KMS-11 (cell line): Measurements from ENCODE around the gene FPR3.
A peak's percentile ranks its signal among the peaks of the same experiment; 100 is the strongest.
"Not testable (repeated sequence)": the region's sequence is repeated elsewhere in the genome, so short reads cannot be mapped to it uniquely, and the experiment has no call there.

Source experiments
- H2AFZ ChIP-seq: fragments of 200-600 bp; sonication (generic); 2 replicates; pipeline ENCODE4 v1.6.1; 2016; ENCODE audit warnings: antibody characterized with exemption, mixed run types, low read depth
- H3K27ac ChIP-seq: fragments of 200-600 bp; sonication (generic); 2 replicates; pipeline ENCODE4 v1.6.1; 2016; ENCODE audit warnings: mild to moderate bottlenecking, mixed run types
- H3K27me3 ChIP-seq: fragments of 200-600 bp; sonication (generic); 2 replicates; pipeline ENCODE4 v1.6.1; 2017; ENCODE audit warnings: mild to moderate bottlenecking, low read depth, mixed run types, moderate library complexity; ENCODE audit not compliant: insufficient read depth
- H3K36me3 ChIP-seq: fragments of 200-600 bp; sonication (generic); 2 replicates; pipeline ENCODE4 v1.6.1; 2017; ENCODE audit warnings: mild to moderate bottlenecking, mixed run types; ENCODE audit not compliant: insufficient read depth
- H3K4me1 ChIP-seq: fragments of 200-600 bp; sonication (generic); 2 replicates; pipeline ENCODE4 v1.6.1; 2016; ENCODE audit warnings: mild to moderate bottlenecking, low read depth, mixed run types; ENCODE audit not compliant: poor library complexity, severe bottlenecking
- H3K4me2 ChIP-seq: fragments of 200-600 bp; sonication (generic); 2 replicates; pipeline ENCODE4 v1.7.0; 2016; ENCODE audit warnings: mild to moderate bottlenecking, mixed run types
- H3K4me3 ChIP-seq: fragments of 200-600 bp; sonication (generic); IDR thresholded peaks from 2 replicates; pipeline ENCODE4 v1.6.1; 2017; ENCODE audit warnings: low read depth, low read length, mixed read lengths; ENCODE audit not compliant: insufficient read depth
- H3K79me2 ChIP-seq: fragments of 200-600 bp; sonication (generic); 2 replicates; pipeline ENCODE4 v1.6.1; 2016; ENCODE audit warnings: low read depth, mixed run types; ENCODE audit not compliant: insufficient read depth
- H3K9ac ChIP-seq: fragments of 200-600 bp; sonication (generic); 2 replicates; pipeline ENCODE4 v1.6.1; 2016; ENCODE audit warnings: mild to moderate bottlenecking, mixed run types
- H4K20me1 ChIP-seq: fragments of 200-600 bp; sonication (generic); 2 replicates; pipeline ENCODE4 v1.6.1; 2016; ENCODE audit warnings: mild to moderate bottlenecking, mixed run types; ENCODE audit not compliant: insufficient read depth
- TF ChIP-seq, protein P1 (sequence below): fragments of 200-600 bp; sonication (generic); conservative IDR thresholded peaks from 2 replicates; pipeline ENCODE4 v1.6.1; 2017; ENCODE audit warnings: low read depth, mild to moderate bottlenecking, antibody characterized with exemption, low read length, moderate library complexity, mixed read lengths

The FPR3 gene

DNA sequence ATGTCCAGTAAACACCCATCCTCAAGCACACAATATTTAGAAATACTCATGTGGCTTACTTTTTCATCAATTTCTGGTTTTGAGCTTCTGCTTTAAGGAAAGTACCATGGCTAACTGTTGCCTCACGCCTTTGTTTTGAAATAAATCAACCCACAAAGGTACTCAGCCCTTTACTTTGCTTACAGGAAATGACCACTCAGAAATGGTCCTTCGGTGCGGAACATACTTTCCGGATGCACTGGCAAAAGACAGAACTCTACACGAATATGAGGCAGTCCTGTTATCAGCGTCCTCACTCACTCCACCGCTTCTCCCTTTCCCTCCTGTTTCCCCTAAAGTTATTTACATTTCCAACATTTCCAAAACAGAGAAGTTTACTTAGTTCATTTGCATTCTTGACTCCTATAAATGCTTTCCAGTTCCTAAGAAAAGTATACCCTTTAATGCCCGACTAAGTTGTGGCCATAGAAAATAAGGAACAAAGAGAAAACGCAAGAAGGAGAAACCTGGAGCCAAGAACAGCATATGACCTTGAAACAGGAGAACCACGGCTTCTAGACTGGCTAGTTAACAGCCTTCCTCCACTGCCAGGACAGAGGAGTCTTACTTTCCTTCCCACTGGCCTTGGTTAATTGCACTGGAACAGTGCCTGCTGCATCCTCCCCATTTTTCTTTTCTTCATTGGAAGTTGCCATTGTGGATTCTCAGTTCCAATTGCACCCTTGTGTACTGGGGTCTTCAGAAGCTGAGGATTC lies 23.4 kb upstream of the FPR3 start:
- H3K27me3 ChIP-seq = no peaks in the 10 kb centered on the region
- TF ChIP-seq, protein P1, sequence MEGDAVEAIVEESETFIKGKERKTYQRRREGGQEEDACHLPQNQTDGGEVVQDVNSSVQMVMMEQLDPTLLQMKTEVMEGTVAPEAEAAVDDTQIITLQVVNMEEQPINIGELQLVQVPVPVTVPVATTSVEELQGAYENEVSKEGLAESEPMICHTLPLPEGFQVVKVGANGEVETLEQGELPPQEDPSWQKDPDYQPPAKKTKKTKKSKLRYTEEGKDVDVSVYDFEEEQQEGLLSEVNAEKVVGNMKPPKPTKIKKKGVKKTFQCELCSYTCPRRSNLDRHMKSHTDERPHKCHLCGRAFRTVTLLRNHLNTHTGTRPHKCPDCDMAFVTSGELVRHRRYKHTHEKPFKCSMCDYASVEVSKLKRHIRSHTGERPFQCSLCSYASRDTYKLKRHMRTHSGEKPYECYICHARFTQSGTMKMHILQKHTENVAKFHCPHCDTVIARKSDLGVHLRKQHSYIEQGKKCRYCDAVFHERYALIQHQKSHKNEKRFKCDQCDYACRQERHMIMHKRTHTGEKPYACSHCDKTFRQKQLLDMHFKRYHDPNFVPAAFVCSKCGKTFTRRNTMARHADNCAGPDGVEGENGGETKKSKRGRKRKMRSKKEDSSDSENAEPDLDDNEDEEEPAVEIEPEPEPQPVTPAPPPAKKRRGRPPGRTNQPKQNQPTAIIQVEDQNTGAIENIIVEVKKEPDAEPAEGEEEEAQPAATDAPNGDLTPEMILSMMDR = no peak
- no peak overlapping the region for H3K9ac ChIP-seq
- H3K27ac ChIP-seq = no peak overlapping the region
- no peak overlapping the region for H3K4me3 ChIP-seq
- no peaks in the 10 kb centered on the region for H3K36me3 ChIP-seq
- no peaks in the 10 kb centered on the region for H3K4me1 ChIP-seq
- H2AFZ ChIP-seq = no peak overlapping the region
- no peak overlapping the region for H3K4me2 ChIP-seq
- H3K79me2 ChIP-seq = no peaks in the 10 kb centered on the region
- H4K20me1 ChIP-seq = no peaks in the 10 kb centered on the region

DNA sequence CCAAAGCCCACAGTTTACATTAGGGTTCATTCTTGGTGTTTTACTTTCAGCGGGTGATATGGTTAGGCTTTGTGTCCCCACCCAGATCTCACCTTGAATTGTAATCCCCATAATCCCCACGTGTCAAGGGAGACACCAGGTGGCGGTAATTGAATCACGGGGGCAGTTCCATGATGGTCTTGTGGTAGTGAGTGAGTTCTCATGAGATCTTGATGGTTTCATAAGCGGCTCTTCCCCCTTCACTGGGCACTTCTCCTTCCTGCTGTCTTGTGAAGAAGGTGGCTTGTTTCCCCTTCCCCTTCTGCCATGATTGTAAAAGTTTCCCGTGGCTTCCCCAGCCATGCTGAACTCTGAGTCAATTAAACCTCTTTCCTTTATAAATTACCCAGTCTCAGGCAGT lies 22.0 kb upstream of the FPR3 start:
- Histone ChIP-seq H4K20me1 (no peaks in the 10 kb centered on the region), H3K36me3 (no peaks in the 10 kb centered on the region), H3K4me1 (no peaks in the 10 kb centered on the region), H2AFZ (no peak overlapping the region), H3K27me3 (no peaks in the 10 kb centered on the region), H3K4me2 (no peak overlapping the region), H3K27ac (no peak overlapping the region), H3K4me3 (no peak overlapping the region), H3K79me2 (no peaks in the 10 kb centered on the region), H3K9ac (no peak overlapping the region)
- TF ChIP-seq, protein P1 = no peak

DNA sequence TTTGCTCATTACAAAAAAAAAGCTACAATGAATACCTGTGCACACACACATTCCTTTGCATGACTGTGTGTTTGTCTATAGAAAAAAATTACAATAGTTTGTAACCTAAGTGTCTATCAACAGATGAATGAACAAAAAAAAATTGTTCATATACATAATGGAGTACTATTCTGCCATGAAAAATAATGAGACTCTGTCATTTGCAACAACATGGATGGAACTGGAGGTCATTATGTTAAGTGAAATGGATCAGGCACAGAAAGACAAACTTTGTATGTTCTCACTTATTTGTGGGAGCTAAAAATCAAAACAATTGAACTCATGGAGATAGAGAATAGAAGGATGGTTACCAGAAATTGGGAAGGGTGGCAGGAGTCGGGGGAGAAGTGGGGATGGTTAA lies 18.4 kb upstream of the FPR3 start:
- not testable (repeated sequence) for H3K4me3 ChIP-seq, H3K27ac ChIP-seq, H3K79me2 ChIP-seq, H2AFZ ChIP-seq, H4K20me1 ChIP-seq, H3K4me2 ChIP-seq, H3K27me3 ChIP-seq, H3K36me3 ChIP-seq, H3K9ac ChIP-seq, H3K4me1 ChIP-seq

DNA sequence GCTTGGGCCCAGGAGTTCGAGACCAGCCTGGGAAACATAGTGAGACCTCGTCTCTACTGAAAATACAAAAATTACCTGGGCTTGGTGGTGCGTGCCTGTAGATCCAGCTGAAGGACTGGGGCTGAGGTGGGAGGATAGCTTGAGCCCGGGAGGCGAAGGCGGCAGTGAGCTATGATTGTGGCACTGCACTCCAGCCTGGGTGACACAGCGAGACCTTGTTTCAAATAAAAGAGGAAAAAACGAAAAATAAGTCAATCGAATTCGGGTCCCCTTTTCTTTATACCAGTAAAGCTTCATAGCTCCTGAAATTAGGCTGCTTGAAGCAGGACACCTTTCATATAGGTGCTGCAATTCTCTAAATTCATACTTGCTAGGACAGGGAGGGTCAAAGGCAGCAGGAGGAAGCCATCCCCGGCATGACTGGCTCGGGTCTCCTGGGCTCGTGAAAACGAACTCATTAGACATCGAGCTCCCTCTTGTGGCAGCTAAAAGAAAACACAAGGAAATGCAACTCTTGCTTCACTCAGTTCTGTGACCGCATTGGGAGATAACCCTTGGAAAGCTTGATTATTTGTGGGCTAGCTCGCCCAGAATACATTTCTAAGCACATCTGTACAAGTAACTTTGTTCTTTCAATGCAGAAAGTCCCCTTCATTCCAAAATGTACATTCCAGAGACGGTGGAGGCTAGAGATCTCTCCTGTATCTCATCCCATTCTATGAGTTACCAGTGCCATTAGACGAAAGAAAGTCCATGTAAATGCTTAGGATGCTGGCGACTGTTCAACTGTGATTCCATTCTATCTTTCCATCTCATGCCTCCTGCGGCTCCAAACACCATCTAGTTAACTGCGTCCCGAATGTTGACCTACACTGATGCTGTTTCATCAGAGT lies 17.1 kb upstream of the FPR3 start:
- no peak overlapping the region for H3K4me2 ChIP-seq
- H3K79me2 ChIP-seq = no peaks in the 10 kb centered on the region
- TF ChIP-seq, protein P1 = peak; percentile 63
- no peak overlapping the region for H3K4me3 ChIP-seq
- no peak overlapping the region for H3K9ac ChIP-seq
- H3K36me3 ChIP-seq = no peaks in the 10 kb centered on the region
- H3K27ac ChIP-seq = no peak overlapping the region
- H3K27me3 ChIP-seq = no peaks in the 10 kb centered on the region
- H2AFZ ChIP-seq = peak overlapping the region; percentile 9; the same call in 1 of the 2 replicates
- H3K4me1 ChIP-seq = no peaks in the 10 kb centered on the region
- H4K20me1 ChIP-seq = no peaks in the 10 kb centered on the region

DNA sequence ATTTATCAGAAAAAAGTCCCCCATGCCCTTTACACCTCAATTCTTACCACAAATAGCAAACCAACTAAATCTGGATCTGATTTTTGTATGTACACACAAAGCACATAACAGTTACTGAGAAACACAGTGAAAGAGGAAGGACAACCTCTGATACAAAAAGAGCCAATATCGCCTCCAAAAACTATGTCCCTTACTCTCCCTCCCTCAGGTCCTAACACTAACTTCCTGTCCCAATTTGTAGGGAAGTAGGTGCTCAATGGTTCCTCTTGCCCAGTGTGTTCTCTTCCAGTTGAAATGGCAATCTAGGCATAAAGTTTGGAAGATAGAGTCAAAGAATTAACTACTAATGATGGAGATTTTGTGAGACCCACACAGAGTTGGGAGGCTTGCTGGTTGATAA lies 15.8 kb upstream of the FPR3 start:
- no peak overlapping the region for H3K4me3 ChIP-seq
- no peak overlapping the region for H3K4me2 ChIP-seq
- no peak overlapping the region for H2AFZ ChIP-seq
- TF ChIP-seq, protein P1 = no peak
- H4K20me1 ChIP-seq = no peaks in the 10 kb centered on the region
- no peaks in the 10 kb centered on the region for H3K4me1 ChIP-seq
- no peaks in the 10 kb centered on the region for H3K36me3 ChIP-seq
- no peak overlapping the region for H3K27ac ChIP-seq
- H3K27me3 ChIP-seq = no peaks in the 10 kb centered on the region
- no peaks in the 10 kb centered on the region for H3K79me2 ChIP-seq
- H3K9ac ChIP-seq = no peak overlapping the region
